ENCODE results near the gene GNAZ.

The GNAZ gene

GRCh38 chr22:23143119-23143518, 72.8 kb downstream of the GNAZ start:
- Histone ChIP-seq H3K4me3 (replicated peaks; ENCODE audit: low read depth, low read length) (no peak overlapping the region), H3K27me3 (replicated peaks; ENCODE audit: control insufficient read depth, insufficient read depth, low read length) (no peaks in the 10 kb centered on the region), H3K36me3 (ENCODE audit: control insufficient read depth, insufficient read depth, low read length) (no peaks in the 10 kb centered on the region)
- no peak for TF ChIP-seq CTCF (IDR thresholded peaks at IDR 0.05; ENCODE audit: insufficient read depth, low read length, poor library complexity, severe bottlenecking)
- no peak for DNase-seq (ENCODE audit: extremely low read depth, insufficient read length)

- no peak for TF ChIP-seq CTCF (IDR thresholded peaks at IDR 0.05; ENCODE audit: insufficient read depth, low read length, poor library complexity, severe bottlenecking)
- no peaks in the 10 kb centered on the region for H3K27me3 ChIP-seq (replicated peaks; ENCODE audit: control insufficient read depth, insufficient read depth, low read length)
- H3K36me3 ChIP-seq (ENCODE audit: control insufficient read depth, insufficient read depth, low read length) = no peaks in the 10 kb centered on the region
- no peak for DNase-seq (ENCODE audit: extremely low read depth, insufficient read length)
- no peak overlapping the region; the same call in 1 of the 2 replicates for H3K4me3 ChIP-seq (replicated peaks; ENCODE audit: low read depth, low read length)
Observed at GRCh38 chr22:23144432-23144831, 74.1 kb downstream of the GNAZ start.

GRCh38 chr22:23144932-23145877, 74.9 kb downstream of the GNAZ start, which contains the start of gene RAB36:
TSS of gene RAB36 (plus strand) at chr22:23145477. CDS start at chr22:23146617, 1,140 bp downstream.
- no peak for TF ChIP-seq CTCF (IDR thresholded peaks at IDR 0.05; ENCODE audit: insufficient read depth, low read length, poor library complexity, severe bottlenecking)
- DNase-seq (ENCODE audit: extremely low read depth, insufficient read length) = peak; percentile 90
- Histone ChIP-seq H3K4me3 (replicated peaks; ENCODE audit: low read depth, low read length) (peak within 1 kb of the TSS; percentile 34), H3K27me3 (replicated peaks; ENCODE audit: control insufficient read depth, insufficient read depth, low read length) (no peaks in the 10 kb centered on the region), H3K36me3 (ENCODE audit: control insufficient read depth, insufficient read depth, low read length) (no peaks in the 10 kb centered on the region)

- no peak for TF ChIP-seq CTCF (IDR thresholded peaks at IDR 0.05; ENCODE audit: insufficient read depth, low read length, poor library complexity, severe bottlenecking)
- Histone ChIP-seq H3K4me3 (replicated peaks; ENCODE audit: low read depth, low read length) (peak overlapping the region; percentile 34), H3K36me3 (ENCODE audit: control insufficient read depth, insufficient read depth, low read length) (no peaks in the 10 kb centered on the region)
Observed at GRCh38 chr22:23145878-23146470, 75.7 kb downstream of the GNAZ start.

GRCh38 chr22:23146478-23147205, 76.3 kb downstream of the GNAZ start:
- H3K27me3 ChIP-seq (replicated peaks; ENCODE audit: control insufficient read depth, insufficient read depth, low read length) = no peaks in the 10 kb centered on the region

More at GRCh38 chr22:23145878-23146470, 75.7 kb downstream of the GNAZ start:
- H3K27me3 ChIP-seq (replicated peaks; ENCODE audit: control insufficient read depth, insufficient read depth, low read length) = no peaks in the 10 kb centered on the region
- DNase-seq (ENCODE audit: extremely low read depth, insufficient read length) = no peak

More at GRCh38 chr22:23146478-23147205, 76.3 kb downstream of the GNAZ start:
- no peak for DNase-seq (ENCODE audit: extremely low read depth, insufficient read length)
- Histone ChIP-seq H3K36me3 (ENCODE audit: control insufficient read depth, insufficient read depth, low read length) (no peaks in the 10 kb centered on the region), H3K4me3 (replicated peaks; ENCODE audit: low read depth, low read length) (no peak overlapping the region)
- no peak for TF ChIP-seq CTCF (IDR thresholded peaks at IDR 0.05; ENCODE audit: insufficient read depth, low read length, poor library complexity, severe bottlenecking)
